ENCODE measurements around the gene RTP2.

GRCh38 chr3:187737006-187737367 is 34.6 kb upstream of the RTP2 start:
- no peak for TF ChIP-seq CTCF (IDR thresholded peaks at IDR 0.05)
- TF ChIP-seq POLR2A (IDR thresholded peaks at IDR 0.05) = no peak
